Activated T-helper 17 cell treated with anti-CD3 and anti-CD28 coated beads, Interleukin-2, amount 50 U/mL, for 72 hours (primary cell): ENCODE data around the gene ELOVL7. TPM values are rescaled to one million over a fixed set of nuclear protein-coding genes. Genes with fewer than 3 reads are reported as not detected.
"Not testable (repeated sequence)": the region's sequence is repeated elsewhere in the genome, so short reads cannot be mapped to it uniquely, and the experiment has no call there.

Experiments
- ATAC-seq: fragments of 150-1000 bp; cut with Tn5 transposase; replicated peaks from 2 replicates; pipeline ENCODE4 v1.10.0; 2021; ENCODE audit warnings: mild to moderate bottlenecking, moderate library complexity
- H3K27ac Mint-ChIP-seq: one replicate; pipeline ENCODE4 v1.8.0; 2022; ENCODE audit warnings: mixed read lengths
- H3K27me3 Mint-ChIP-seq: one replicate; pipeline ENCODE4 v1.8.0; 2022; ENCODE audit warnings: mixed read lengths
- H3K36me3 Mint-ChIP-seq: one replicate; pipeline ENCODE4 v1.8.0; 2022; ENCODE audit warnings: low read depth, mild to moderate bottlenecking, mixed read lengths
- H3K4me1 Mint-ChIP-seq: one replicate; pipeline ENCODE4 v1.8.0; 2022; ENCODE audit warnings: mixed read lengths
- H3K4me3 Mint-ChIP-seq: one replicate; pipeline ENCODE4 v1.8.0; 2022; ENCODE audit warnings: mild to moderate bottlenecking, mixed read lengths
- H3K9me3 Mint-ChIP-seq: one replicate; pipeline ENCODE4 v1.8.0; 2022; ENCODE audit warnings: mixed read lengths
- total RNA-seq, 2 donors: library from RNA; stranded (reverse); gene quantifications; one replicate each; pipeline ENCODE4 v1.2.3, GENCODE V29; 2022

Gene ELOVL7
- total RNA-seq, 2 donors from 2014 or later, result 0.24 to 0.41 TPM

DNA sequence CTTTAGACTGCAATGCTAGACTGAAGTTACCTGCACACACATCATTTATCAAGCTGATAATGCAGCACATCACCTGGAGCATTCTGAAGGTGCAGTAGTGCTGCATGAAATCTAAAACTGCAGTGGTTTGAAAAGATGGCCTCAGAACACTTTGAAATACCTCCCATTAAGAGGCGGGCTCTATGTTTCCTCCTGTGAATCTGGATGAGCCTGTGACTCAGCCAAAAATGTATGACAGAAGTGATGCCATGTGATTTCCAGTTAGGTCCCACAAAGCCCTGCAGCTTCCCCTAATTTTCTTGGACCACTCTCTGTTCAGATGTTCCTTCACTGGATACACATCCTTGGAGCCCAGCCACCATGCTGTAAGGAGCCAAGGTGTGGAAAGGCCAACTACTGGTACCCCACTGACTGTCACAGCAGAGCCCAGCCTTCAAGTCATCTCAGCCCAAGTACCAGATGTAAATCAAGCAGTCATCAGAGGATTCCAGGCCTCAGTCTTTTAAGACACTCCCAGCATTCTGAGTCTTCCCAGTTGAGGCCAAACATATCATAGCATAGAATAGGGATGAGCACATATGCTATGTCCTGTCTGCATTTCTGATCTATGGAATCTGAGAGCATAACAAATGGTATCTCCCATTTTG is 116.9 kb downstream of the ELOVL7 start:
- no peak for ATAC-seq
- peaks cover 15% of the 10 kb centered on the region for H3K27me3 Mint-ChIP-seq
- H3K36me3 Mint-ChIP-seq, result no peaks in the 10 kb centered on the region
- no peak overlapping the region for H3K27ac Mint-ChIP-seq
- H3K4me3 Mint-ChIP-seq, result no peak overlapping the region
- no peaks in the 10 kb centered on the region for H3K4me1 Mint-ChIP-seq
- H3K9me3 Mint-ChIP-seq, result no peaks in the 10 kb centered on the region

DNA sequence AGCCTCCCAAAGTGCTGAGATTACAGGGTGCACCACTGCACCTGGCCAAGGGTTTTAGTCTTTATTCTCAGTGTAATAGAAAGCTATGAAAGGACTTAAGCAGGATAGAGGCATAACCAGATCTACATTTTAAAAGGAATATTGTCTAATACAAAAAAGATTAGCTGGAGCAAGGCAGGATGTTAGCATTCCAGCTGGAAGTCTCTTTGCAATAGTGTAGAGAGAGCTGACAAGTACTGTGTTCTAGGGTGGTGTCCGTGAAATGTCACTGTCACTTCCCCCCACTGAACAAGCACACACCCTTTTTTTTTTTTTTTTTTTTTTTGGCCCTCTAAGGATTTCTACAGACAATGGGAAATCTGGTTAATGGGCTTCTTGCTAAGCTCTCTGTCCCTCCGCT is 119.9 kb downstream of the ELOVL7 start:
- Mint-ChIP-seq H3K27ac (no peak overlapping the region), H3K36me3 (no peaks in the 10 kb centered on the region), H3K4me3 (no peak overlapping the region), H3K9me3 (no peaks in the 10 kb centered on the region), H3K4me1 (no peaks in the 10 kb centered on the region), H3K27me3 (no peaks in the 10 kb centered on the region)
- ATAC-seq, result no peak

DNA sequence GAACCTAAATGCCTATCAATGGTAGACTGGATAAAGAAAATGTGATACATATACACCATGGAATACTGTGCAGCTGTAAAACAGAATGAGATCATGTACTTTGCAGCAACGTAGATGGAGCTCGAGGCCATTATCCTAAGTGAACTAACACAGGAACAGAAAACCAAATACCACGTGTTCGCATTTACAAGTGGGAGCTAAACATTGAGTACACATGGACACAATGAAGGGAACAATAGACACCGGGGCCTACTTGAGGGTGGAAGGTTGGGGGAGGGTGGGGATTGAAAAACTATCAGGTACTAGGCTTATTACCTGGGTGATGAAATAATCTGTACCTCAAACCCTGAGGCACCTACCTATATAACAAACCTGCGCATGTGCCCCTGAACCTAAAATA is 121.7 kb downstream of the ELOVL7 start:
- Mint-ChIP-seq H3K4me3 (no peak overlapping the region), H3K4me1 (no peaks in the 10 kb centered on the region), H3K27ac (no peak overlapping the region)

DNA sequence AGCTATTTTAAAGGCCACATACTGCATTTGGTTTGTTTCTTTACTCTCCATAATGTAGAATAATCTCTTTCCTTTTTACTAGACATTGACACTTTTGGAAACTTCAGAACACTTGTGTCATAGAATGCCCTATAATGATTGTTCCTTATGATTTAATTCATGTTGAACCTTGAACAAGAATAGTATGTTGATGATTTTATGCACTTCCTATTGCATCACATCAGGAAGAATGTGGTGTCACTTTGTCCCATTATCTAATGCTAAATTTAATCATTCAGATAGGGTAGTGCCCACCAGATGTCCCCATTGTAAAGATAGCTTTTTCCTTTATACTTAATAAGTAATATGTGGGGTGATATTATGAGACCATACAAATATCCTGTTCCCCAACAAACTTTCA is 124.7 kb downstream of the ELOVL7 start:
- Mint-ChIP-seq H3K4me3 (no peak overlapping the region), H3K27me3 (peaks cover 15% of the 10 kb centered on the region), H3K36me3 (no peaks in the 10 kb centered on the region), H3K9me3 (peaks cover 3% of the 10 kb centered on the region), H3K4me1 (no peaks in the 10 kb centered on the region), H3K27ac (no peak overlapping the region)
- no peak for ATAC-seq

More for the DNA sequence above, 121.7 kb downstream of the ELOVL7 start:
- H3K9me3 Mint-ChIP-seq, result no peaks in the 10 kb centered on the region
- H3K36me3 Mint-ChIP-seq, result no peaks in the 10 kb centered on the region
- peaks cover 4% of the 10 kb centered on the region for H3K27me3 Mint-ChIP-seq
- no peak for ATAC-seq

DNA sequence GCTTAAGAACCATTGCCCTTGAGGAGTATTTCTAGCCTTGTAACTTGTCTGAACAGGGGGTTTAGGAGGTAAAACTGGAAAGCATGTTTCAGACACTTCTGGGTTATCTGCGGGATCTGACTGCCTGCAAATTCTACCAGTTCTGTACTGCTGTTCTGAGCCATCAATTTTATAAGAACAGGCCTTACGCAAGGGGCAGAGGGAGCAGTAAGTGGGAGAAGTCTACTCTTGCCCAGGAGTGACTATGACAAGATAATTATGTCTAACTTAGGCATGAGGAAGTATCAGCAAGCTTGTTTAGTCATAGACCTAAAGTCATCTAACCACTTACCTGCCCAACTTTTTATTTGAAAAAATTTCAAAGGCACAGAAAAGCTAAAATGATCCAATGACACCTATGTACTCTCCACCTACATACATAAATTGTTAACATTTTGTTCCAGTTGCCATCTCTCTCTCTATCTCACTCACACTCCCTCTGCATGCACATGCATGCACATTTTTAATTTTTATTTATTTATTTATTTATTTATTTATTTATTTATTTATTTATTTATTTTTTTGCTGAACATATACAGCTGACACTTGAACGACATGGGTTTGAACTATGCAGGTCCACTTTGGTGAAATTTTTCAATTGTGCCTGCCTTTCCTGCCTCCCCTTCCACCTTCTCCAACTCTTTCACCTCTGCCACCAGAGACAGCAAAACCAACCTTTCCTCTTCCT is 125.7 kb downstream of the ELOVL7 start:
- H3K4me3 Mint-ChIP-seq, result no peak overlapping the region
- ATAC-seq, result no peak
- H3K4me1 Mint-ChIP-seq, result no peaks in the 10 kb centered on the region
- no peak overlapping the region for H3K27ac Mint-ChIP-seq
- peaks cover 3% of the 10 kb centered on the region for H3K9me3 Mint-ChIP-seq
- H3K36me3 Mint-ChIP-seq, result no peaks in the 10 kb centered on the region
- peaks cover 17% of the 10 kb centered on the region for H3K27me3 Mint-ChIP-seq

DNA sequence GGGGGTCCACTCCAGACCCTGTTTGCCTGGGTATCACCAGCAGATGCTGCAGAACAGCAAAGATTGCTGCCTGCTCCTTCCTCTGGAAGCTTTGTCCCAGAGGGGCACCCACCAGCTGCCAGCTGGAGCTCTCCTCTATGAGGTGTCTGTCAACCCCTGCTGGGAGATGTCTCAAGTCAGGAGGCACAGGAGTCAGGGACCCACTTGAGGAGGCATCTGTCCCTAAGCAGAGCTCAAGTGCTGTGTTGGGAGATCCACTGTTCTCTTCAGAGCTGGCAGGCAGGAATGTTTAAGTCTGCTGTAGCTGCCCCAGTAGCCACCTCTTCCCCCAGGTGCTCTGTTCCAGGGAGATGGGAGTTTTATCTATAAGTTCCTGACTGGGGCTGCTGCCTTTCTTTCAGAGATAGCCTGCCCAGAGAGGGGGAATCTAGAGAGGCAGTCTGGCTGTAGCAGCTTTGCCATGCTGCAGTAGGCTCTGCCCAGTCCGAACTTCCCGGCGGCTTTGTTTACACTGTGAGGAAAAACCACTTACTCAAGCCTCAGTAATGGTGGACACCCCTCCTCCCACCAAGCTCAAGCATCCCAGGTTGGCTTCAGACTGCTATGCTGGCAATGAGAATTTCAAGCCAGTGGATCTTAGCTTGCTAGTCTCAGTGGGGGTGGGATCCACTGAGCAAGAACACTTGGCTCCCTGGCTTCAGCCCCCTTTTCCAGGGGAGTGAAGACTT is 128.7 kb downstream of the ELOVL7 start:
- H3K4me3 Mint-ChIP-seq, H3K36me3 Mint-ChIP-seq, H3K9me3 Mint-ChIP-seq, H3K27ac Mint-ChIP-seq, H3K4me1 Mint-ChIP-seq, ATAC-seq: not testable (repeated sequence)
- peaks cover 25% of the 10 kb centered on the region for H3K27me3 Mint-ChIP-seq

DNA sequence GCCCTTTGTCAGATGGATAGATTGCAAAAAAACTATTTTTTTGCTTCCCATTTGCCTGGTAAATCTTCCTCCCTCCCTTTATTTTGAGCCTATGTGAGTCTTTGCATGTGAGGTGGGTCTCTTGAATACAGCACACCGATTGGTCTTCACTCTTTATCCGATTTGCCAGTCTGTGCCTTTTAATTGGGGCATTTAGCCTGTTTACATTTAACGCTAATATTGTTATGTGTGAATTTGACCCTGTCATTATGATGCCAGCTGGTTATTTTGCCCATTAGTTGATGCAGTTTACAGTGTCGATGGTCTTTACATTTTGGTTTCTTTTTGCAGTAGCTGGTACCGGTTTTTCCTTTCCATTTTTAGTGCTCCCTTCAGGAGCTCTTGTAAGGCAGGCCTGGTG is 131.1 kb downstream of the ELOVL7 start:
- Mint-ChIP-seq H3K9me3 (peaks cover 8% of the 10 kb centered on the region), H3K27ac (no peak overlapping the region), H3K4me1 (peaks cover 4% of the 10 kb centered on the region), H3K27me3 (peaks cover 24% of the 10 kb centered on the region), H3K36me3 (no peaks in the 10 kb centered on the region), H3K4me3 (no peak overlapping the region)
- ATAC-seq, result no peak

DNA sequence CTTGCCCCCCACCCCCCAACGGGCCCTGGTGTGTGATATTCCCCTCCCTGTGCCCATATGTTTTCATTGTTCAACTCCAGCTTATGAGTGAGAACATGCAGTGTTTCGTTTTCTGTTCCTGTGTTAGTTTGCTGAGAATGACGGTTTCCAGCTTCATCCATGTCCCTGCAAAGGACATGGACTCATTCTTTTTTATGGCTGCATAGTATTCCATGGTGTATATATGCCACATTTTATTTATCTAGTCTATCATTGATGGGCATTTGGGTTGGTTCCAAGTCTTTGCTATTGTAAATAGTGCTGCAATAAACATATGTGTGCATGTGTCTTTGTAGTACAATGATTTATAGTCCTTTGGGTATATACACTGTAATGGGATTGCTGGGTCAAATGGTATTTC is 132.2 kb downstream of the ELOVL7 start:
- H3K4me1 Mint-ChIP-seq, H3K27ac Mint-ChIP-seq, H3K9me3 Mint-ChIP-seq, H3K4me3 Mint-ChIP-seq, ATAC-seq, H3K36me3 Mint-ChIP-seq: not testable (repeated sequence)
- peaks cover 24% of the 10 kb centered on the region for H3K27me3 Mint-ChIP-seq

DNA sequence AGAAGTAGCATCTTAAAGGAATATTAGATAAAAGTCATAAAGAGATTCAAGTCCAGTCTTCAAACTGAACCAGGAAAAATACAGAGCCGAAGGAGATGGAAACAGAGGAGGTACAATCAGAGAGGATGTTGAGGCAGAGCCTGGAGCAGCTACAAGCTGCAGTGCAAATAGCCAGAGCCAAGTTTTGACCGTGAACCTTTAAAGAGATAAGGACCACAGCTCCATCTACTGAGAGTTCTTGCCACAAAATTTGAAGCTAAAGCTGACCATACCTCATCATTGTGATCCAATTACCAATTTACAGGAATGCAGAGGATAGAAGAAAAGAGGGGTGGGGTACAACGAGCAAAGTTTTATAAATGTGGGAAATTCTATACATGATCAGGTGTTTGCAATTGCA is 133.7 kb downstream of the ELOVL7 start:
- H3K27ac Mint-ChIP-seq, result no peak overlapping the region
- no peak for ATAC-seq
- no peak overlapping the region for H3K4me3 Mint-ChIP-seq
- H3K36me3 Mint-ChIP-seq, result no peaks in the 10 kb centered on the region
- peaks cover 21% of the 10 kb centered on the region for H3K27me3 Mint-ChIP-seq
- peaks cover 8% of the 10 kb centered on the region for H3K9me3 Mint-ChIP-seq
- peaks cover 4% of the 10 kb centered on the region for H3K4me1 Mint-ChIP-seq

DNA sequence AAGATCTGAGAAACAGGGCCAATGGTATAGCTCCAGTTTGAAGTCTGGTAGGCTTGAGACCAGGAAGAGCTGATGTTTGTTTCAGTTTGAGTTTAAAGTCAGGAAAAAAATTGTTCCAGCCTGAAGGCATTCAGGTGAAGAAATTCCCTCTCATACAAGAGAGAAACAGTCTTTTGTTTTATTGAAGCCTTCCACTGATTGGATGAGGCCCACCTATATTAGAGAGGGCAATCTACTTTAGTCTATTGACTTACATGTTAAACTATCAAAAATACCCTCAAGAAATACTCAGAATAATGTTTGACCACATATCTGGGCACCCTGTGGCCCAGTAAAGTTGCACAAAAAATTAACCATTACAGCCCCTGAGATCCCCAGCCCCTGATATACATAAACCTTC is 138.9 kb downstream of the ELOVL7 start:
- Mint-ChIP-seq H3K27ac (no peak overlapping the region), H3K36me3 (no peaks in the 10 kb centered on the region), H3K4me1 (no peaks in the 10 kb centered on the region), H3K4me3 (no peak overlapping the region), H3K9me3 (no peaks in the 10 kb centered on the region), H3K27me3 (peaks cover 1% of the 10 kb centered on the region)
- ATAC-seq, result no peak

DNA sequence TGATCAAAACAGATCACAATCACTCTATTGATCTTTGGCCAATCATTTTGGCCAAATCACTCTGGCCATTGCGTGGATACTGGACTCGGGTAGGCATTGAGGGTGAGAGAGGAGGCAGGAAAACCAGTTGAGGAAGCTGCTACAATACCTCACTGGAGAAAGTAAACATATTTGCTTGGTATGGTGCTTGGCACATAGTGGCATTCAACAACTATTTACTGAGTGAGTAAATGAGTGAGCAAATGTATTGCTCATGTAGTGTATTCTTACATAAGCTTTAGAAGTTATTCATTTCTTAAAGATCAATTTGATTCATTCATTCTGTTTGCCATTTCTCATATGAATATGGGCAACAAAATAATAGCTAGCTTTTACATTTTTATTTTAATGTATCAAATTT is 140.1 kb downstream of the ELOVL7 start:
- ATAC-seq, result no peak
- no peaks in the 10 kb centered on the region for H3K27me3 Mint-ChIP-seq
- no peak overlapping the region for H3K4me3 Mint-ChIP-seq
- no peak overlapping the region for H3K27ac Mint-ChIP-seq
- H3K4me1 Mint-ChIP-seq, result peaks cover 3% of the 10 kb centered on the region
- no peaks in the 10 kb centered on the region for H3K36me3 Mint-ChIP-seq
- no peaks in the 10 kb centered on the region for H3K9me3 Mint-ChIP-seq

Other genes starting within 250 kb of the ELOVL7 start
- 10 to 100 TPM; 29.5 to 37.9 TPM for gene DEPDC1B, start 144.1 kb downstream of the ELOVL7 start, total RNA-seq
- 10 to 100 TPM in 1 of 2 donors, 1 to 10 TPM in 1; 6.8 to 11.2 TPM for gene ERCC8, start 100.8 kb upstream of the ELOVL7 start, total RNA-seq
- 10 to 100 TPM; 13.6 to 30.4 TPM for gene NDUFAF2, start 100.9 kb upstream of the ELOVL7 start, total RNA-seq